Esophagus (tissue), 2 donors: Measurements from ENCODE around the gene GRM2. TPM values are rescaled to one million over a fixed set of nuclear protein-coding genes. Genes with fewer than 3 reads are reported as not detected.
"Not testable (repeated sequence)": the region's sequence is repeated elsewhere in the genome, so short reads cannot be mapped to it uniquely, and the experiment has no call there.

ENCODE experiments used
- H3K27ac ChIP-seq, 2 donors: one replicate each; pipeline ENCODE4 v1.5.1; 2013; ENCODE audit warnings: low read depth in 2 of 2, mild to moderate bottlenecking in 2 of 2, inconsistent platforms in 1 of 2, low read length in 1 of 2, moderate library complexity in 1 of 2
- H3K27me3 ChIP-seq, 2 donors: one replicate each; pipeline ENCODE4 v1.6.1; 2013; ENCODE audit warnings: low read length in 2 of 2, control low read depth in 1 of 2, mild to moderate bottlenecking in 1 of 2; ENCODE audit not compliant: insufficient read depth in 2 of 2, control insufficient read depth in 1 of 2
- H3K36me3 ChIP-seq, 2 donors: one replicate each; pipeline ENCODE4 v1.6.1; 2013; ENCODE audit warnings: low read length in 1 of 2; ENCODE audit not compliant: control insufficient read depth in 2 of 2, insufficient read depth in 2 of 2
- H3K4me1 ChIP-seq, 2 donors: one replicate each; pipeline ENCODE4 v1.6.1; 2013; ENCODE audit warnings: low read length in 1 of 2; ENCODE audit not compliant: control insufficient read depth in 2 of 2, insufficient read depth in 2 of 2
- H3K4me3 ChIP-seq, 2 donors: one replicate each; pipeline ENCODE4 v1.5.1; 2013; ENCODE audit warnings: low read length in 2 of 2, mild to moderate bottlenecking in 2 of 2, low read depth in 1 of 2, moderate library complexity in 1 of 2
- H3K9me3 ChIP-seq, 2 donors: one replicate each; pipeline ENCODE4 v1.6.1; 2013; ENCODE audit warnings: mild to moderate bottlenecking in 2 of 2, low read depth in 1 of 2, low read length in 1 of 2, moderate library complexity in 1 of 2; ENCODE audit not compliant: control insufficient read depth in 2 of 2, insufficient read depth in 1 of 2
- WGBS, 2 donors: extraction: QIAGEN DNeasy Blood & Tissue Kit; methylation state at CpG; one replicate each; pipeline ENCODE4 v1.1.7; 2013; 5-methylcytosine and 5-hydroxymethylcytosine counted together
- polyA plus RNA-seq, 2 donors: library from polyadenylated mRNA; stranded (reverse); fragments of 200-250 nt; gene quantifications; one replicate each; pipeline ENCODE4 v1.2.3, GENCODE V29; 2013
- donor health status: healthy with polysubstance abuse.
- donor health status: Bipolar disorder and iron deficiency.

The GRM2 gene
- polyA plus RNA-seq, 2 donors: 0.10 to 0.14 TPM

GRCh38 chr3:51733859-51734571, 27.1 kb downstream of the GRM2 start:
- Histone ChIP-seq H3K9me3 (no peaks in the 10 kb centered on the region), H3K27me3 (peaks cover 0 to 3% of the 10 kb centered on the region in 2 donors), H3K4me3 (no peak overlapping the region), H3K4me1 (no peaks in the 10 kb centered on the region), H3K36me3 (no peaks in the 10 kb centered on the region), H3K27ac (no peak overlapping the region)
- WGBS, 2 donors: 88 to 89% methylated on average over 4 of the region's 4 CpGs

- WGBS, 2 donors: 20 to 30% methylated on average over 3 of the region's 3 CpGs
- H3K27ac ChIP-seq: no peak overlapping the region
Observed at GRCh38 chr3:51734572-51734907, 27.7 kb downstream of the GRM2 start.

DNA sequence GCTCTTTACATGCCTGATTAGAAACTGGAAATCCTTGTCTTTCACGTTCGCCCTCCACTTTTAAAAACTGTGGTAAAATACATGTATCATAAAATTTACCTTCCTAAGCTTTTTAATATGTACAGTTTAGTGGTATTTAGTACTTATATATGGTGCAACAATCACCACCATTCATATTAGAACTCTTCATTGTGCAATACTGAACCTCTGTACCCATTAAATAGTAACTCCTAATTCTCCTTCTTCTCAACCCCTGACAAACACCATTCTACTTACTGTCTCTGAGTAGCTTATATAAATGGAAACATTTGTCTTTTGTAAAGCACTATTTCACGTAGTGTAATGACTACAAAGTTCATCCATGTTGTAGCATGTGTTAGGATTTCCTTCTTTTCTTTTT, 28.2 kb downstream of the GRM2 start:
- Histone ChIP-seq H3K27me3 (peaks cover 0 to 3% of the 10 kb centered on the region in 2 donors), H3K4me1 (no peaks in the 10 kb centered on the region), H3K9me3 (no peaks in the 10 kb centered on the region), H3K4me3 (no peak overlapping the region), H3K36me3 (no peaks in the 10 kb centered on the region), H3K27ac (no peak overlapping the region)
- 51 to 57% methylated on average over 3 of the region's 3 CpGs for WGBS, 2 donors

More at GRCh38 chr3:51734572-51734907, 27.7 kb downstream of the GRM2 start:
- H3K27me3 ChIP-seq: peaks cover 0 to 3% of the 10 kb centered on the region in 2 donors
- no peak overlapping the region for H3K4me3 ChIP-seq
- no peaks in the 10 kb centered on the region for H3K4me1 ChIP-seq
- no peaks in the 10 kb centered on the region for H3K36me3 ChIP-seq
- no peaks in the 10 kb centered on the region for H3K9me3 ChIP-seq

- no peaks in the 10 kb centered on the region for H3K4me1 ChIP-seq
- 74 to 81% methylated on average over 2 of the region's 2 CpGs for WGBS, 2 donors
- no peaks in the 10 kb centered on the region for H3K9me3 ChIP-seq
- no peaks in the 10 kb centered on the region for H3K36me3 ChIP-seq
- H3K4me3 ChIP-seq: no peak overlapping the region
- no peak overlapping the region for H3K27ac ChIP-seq
- H3K27me3 ChIP-seq: peaks cover 0 to 3% of the 10 kb centered on the region in 2 donors
Observed at GRCh38 chr3:51735950-51736349, 29.1 kb downstream of the GRM2 start.

- 52 to 64% methylated on average over 4 of the region's 4 CpGs for WGBS, 2 donors
- H3K4me3 ChIP-seq: no peak overlapping the region
- H3K27me3 ChIP-seq: peaks cover 0 to 3% of the 10 kb centered on the region in 2 donors
- no peak overlapping the region for H3K27ac ChIP-seq
- no peaks in the 10 kb centered on the region for H3K9me3 ChIP-seq
- H3K36me3 ChIP-seq: no peaks in the 10 kb centered on the region
- H3K4me1 ChIP-seq: no peaks in the 10 kb centered on the region
Observed at GRCh38 chr3:51739110-51739509, 32.2 kb downstream of the GRM2 start.

DNA sequence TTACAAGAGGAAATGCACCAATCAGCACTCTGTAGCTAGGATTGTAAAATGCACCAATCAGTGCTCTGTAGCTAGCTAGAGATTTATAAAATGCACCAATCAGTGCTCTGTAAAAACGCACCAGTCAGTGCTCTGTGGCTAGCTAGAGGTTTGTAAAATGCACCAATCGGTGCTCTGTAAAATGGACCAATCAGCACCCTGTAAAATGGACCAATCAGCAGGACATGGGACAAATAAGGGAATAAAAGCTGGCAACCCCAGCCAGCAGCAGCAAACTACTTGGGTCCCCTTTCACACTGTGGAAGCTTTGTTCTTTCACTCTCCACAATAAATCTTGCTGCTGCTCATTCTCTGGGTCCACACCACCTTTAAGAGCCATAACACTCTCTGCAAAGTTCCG, 35.5 kb downstream of the GRM2 start:
- H3K4me1 ChIP-seq, H3K36me3 ChIP-seq, H3K27ac ChIP-seq, H3K4me3 ChIP-seq, H3K9me3 ChIP-seq, H3K27me3 ChIP-seq: not testable (repeated sequence)
- WGBS, 2 donors: 83 to 91% methylated on average over 3 of the region's 3 CpGs

DNA sequence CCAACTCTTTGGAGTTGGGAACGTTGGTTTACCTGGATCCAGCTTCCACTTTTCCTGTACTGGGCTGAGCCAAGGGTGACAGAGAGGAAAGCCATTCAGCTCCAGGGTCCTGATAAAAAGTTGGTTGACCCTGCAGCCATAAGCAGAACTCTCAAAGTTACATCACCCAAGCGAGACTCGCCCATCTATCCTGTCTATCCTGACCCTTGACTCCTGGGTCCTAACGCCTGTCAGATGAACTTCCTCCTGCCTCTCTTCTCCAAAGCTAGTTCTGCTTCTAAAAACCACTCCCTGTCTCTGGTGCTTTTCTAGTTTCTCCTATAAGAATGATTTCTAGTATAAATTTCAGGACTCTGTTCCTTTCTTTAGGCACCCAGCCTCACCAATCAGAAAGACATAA, 36.1 kb downstream of the GRM2 start:
- H3K9me3 ChIP-seq, H3K4me3 ChIP-seq, H3K27me3 ChIP-seq, H3K4me1 ChIP-seq, H3K36me3 ChIP-seq, H3K27ac ChIP-seq: not testable (repeated sequence)
- 61 to 62% methylated on average over 4 of the region's 4 CpGs for WGBS, 2 donors

GRCh38 chr3:51747840-51748239, 41.0 kb downstream of the GRM2 start:
- no peak overlapping the region for H3K4me3 ChIP-seq

DNA sequence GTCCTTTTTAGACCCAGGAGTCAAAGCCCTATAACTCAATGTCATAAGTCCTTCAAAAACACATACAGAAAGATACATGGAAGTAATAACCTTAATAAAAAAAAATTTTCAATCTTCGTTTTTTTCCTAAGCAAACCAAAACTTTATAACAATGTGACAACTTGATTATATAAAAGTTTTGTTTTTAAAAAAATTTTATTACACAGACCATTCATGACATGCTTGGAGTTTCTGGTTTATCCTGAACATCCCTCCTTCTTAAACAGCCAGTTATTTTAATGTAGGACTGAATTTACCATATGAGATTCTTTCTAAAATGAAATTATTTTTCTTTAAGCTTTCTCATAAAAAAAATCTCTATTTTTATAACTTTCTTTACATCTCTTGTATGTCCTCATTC, 41.5 kb downstream of the GRM2 start:
- no peaks in the 10 kb centered on the region for H3K27me3 ChIP-seq
- H3K4me1 ChIP-seq: no peaks in the 10 kb centered on the region
- H3K27ac ChIP-seq: no peak overlapping the region
- no peak overlapping the region for H3K4me3 ChIP-seq
- H3K9me3 ChIP-seq: no peaks in the 10 kb centered on the region
- H3K36me3 ChIP-seq: no peaks in the 10 kb centered on the region
- 46 to 70% methylated on average over 1 of the region's 1 CpG for WGBS, 2 donors

More at GRCh38 chr3:51747840-51748239, 41.0 kb downstream of the GRM2 start:
- Histone ChIP-seq H3K27me3 (no peaks in the 10 kb centered on the region), H3K4me1 (no peaks in the 10 kb centered on the region), H3K36me3 (no peaks in the 10 kb centered on the region), H3K9me3 (no peaks in the 10 kb centered on the region), H3K27ac (no peak overlapping the region)

- peaks cover 0 to 2% of the 10 kb centered on the region in 2 donors for H3K9me3 ChIP-seq
- 92 to 100% methylated on average over 1 of the region's 1 CpG for WGBS, 2 donors
- H3K4me3 ChIP-seq: no peak overlapping the region
- H3K4me1 ChIP-seq: no peaks in the 10 kb centered on the region
- H3K27me3 ChIP-seq: no peaks in the 10 kb centered on the region
- no peak overlapping the region for H3K27ac ChIP-seq
- no peaks in the 10 kb centered on the region for H3K36me3 ChIP-seq
Observed at GRCh38 chr3:51750878-51751277, 44.0 kb downstream of the GRM2 start.
